HCT116 (cell line): ENCODE data around the gene ZSCAN26. TPM values are rescaled to one million over a fixed set of nuclear protein-coding genes. Genes with fewer than 3 reads are reported as not detected.

Experiments used
- ATAC-seq: fragments of 200-7000 bp; cut with Tn5 transposase; 2 replicates; pipeline ENCODE4 v1.9.1; 2020; ENCODE audit warnings: mild to moderate bottlenecking, moderate library complexity
- BruUV-seq: library from RNA; stranded (reverse); fragments of 400-500 nt; replicated peaks from 2 replicates; lab custom pipeline; 2021; lab: Mats Ljungman, UMichigan
- CTCF ChIA-PET: fragments of 300-600 bp; sonication (Branson Sonifier 250); formaldehyde crosslinking; loops from one replicate; lab custom pipeline; 2021; ENCODE audit warnings: antibody characterized with exemption; lab: Charles Lee
- POLR2A ChIA-PET: fragments of 300-600, 350-600 bp; sonication (Branson Sonifier 250); formaldehyde crosslinking; loops from one replicate; lab custom pipeline; 2021; ENCODE audit warnings: antibody characterized with exemption; lab: Charles Lee
- RAD21 ChIA-PET, 2 experiments: fragments of 300-600 bp; sonication (Branson Sonifier 250); formaldehyde crosslinking; loops; one replicate each; lab custom pipeline; 2023; ENCODE audit warnings: low total read pairs in 2 of 2; ENCODE audit not compliant: uncharacterized antibody in 2 of 2, unreplicated experiment in 2 of 2, low non-redundant PET in 1 of 2; lab: Charles Lee
- DNase-seq: peaks from one replicate; pipeline ENCODE4 v3.0.0-alpha.2; 2010; ENCODE audit warnings: low read depth, low spot score
- H2AFZ ChIP-seq: fragments of 200-600 bp; shearing (Covaris generic), sonication (generic); 2 replicates; pipeline ENCODE4 v1.6.1; 2017; ENCODE audit warnings: low read depth, mixed run types, mixed read lengths, antibody characterized with exemption, low read length; ENCODE audit not compliant: poor library complexity, severe bottlenecking
- H3K27ac ChIP-seq: 2 replicates; pipeline ENCODE4 v1.5.1; 2012; ENCODE audit warnings: low read depth, low read length
- H3K27me3 ChIP-seq: fragments of 200-600 bp; sonication (generic); 2 replicates; pipeline ENCODE4 v1.6.1; 2016; ENCODE audit warnings: mixed run types, low read length, mixed read lengths; ENCODE audit not compliant: insufficient read depth
- H3K36me3 ChIP-seq, 2 experiments: fragments of 200-500 bp in 1 of 2; fragments of 200-600 bp in 1 of 2; sonication (Bioruptor generic) in 1 of 2; sonication (generic) in 1 of 2; 2 replicates each; pipeline versions ENCODE4 v1.5.1 to v1.6.1; 2014 to 2016; ENCODE audit warnings: low read length in 2 of 2, inconsistent platforms in 1 of 2, mixed read lengths in 1 of 2, mixed run types in 1 of 2; ENCODE audit not compliant: insufficient read depth in 2 of 2, control insufficient read depth in 1 of 2
- H3K4me1 ChIP-seq, 2 experiments: fragments of 200-600 bp in 1 of 2; sonication (generic) in 1 of 2; 2 replicates each; pipeline versions ENCODE4 v1.5.1 to v1.6.1; 2012 to 2017; ENCODE audit warnings: low read length in 2 of 2, inconsistent platforms in 1 of 2, mild to moderate bottlenecking in 1 of 2, mixed read lengths in 1 of 2, mixed run types in 1 of 2, moderate library complexity in 1 of 2; ENCODE audit not compliant: insufficient read depth in 2 of 2, control insufficient read depth in 1 of 2
- H3K4me2 ChIP-seq: fragments of 200-600 bp; sonication (generic); 2 replicates; pipeline ENCODE4 v1.6.1; 2017; ENCODE audit warnings: mixed run types, low read length, mixed read lengths
- H3K4me3 ChIP-seq, 2 experiments: fragments of 200-600 bp in 1 of 2; sonication (generic) in 1 of 2; replicated peaks in 1 of 2; 2 replicates each; pipeline ENCODE4 v1.5.1; 2011 to 2016; ENCODE audit warnings: low read length in 2 of 2, control low read depth in 1 of 2, low read depth in 1 of 2, mild to moderate bottlenecking in 1 of 2, mixed read lengths in 1 of 2, mixed run types in 1 of 2
- H3K79me2 ChIP-seq: fragments of 200-600 bp; sonication (generic); 2 replicates; pipeline ENCODE4 v1.6.1; 2017; ENCODE audit warnings: mild to moderate bottlenecking, mixed run types, low read length, moderate library complexity, mixed read lengths; ENCODE audit not compliant: insufficient read depth
- H3K9ac ChIP-seq: fragments of 200-600 bp; sonication (generic); 2 replicates; pipeline ENCODE4 v1.6.1; 2016; ENCODE audit warnings: low read length, mixed read lengths
- H3K9me2 ChIP-seq: fragments of 200-600 bp; sonication (generic), shearing (Covaris generic); 2 replicates; pipeline ENCODE4 v1.6.1; 2017; ENCODE audit warnings: mixed run types, mild to moderate bottlenecking, moderate library complexity; ENCODE audit not compliant: insufficient read depth
- H3K9me3 ChIP-seq, 2 experiments: fragments of 200-500 bp in 1 of 2; fragments of 200-600 bp in 1 of 2; sonication (Bioruptor generic) in 1 of 2; sonication (generic) in 1 of 2; 2 replicates each; pipeline ENCODE4 v1.6.1; 2014 to 2017; ENCODE audit warnings: low read length in 2 of 2, mixed read lengths in 2 of 2, inconsistent platforms in 1 of 2, low read depth in 1 of 2, mild to moderate bottlenecking in 1 of 2, mixed run types in 1 of 2, moderate library complexity in 1 of 2; ENCODE audit not compliant: control insufficient read depth in 1 of 2, insufficient read depth in 1 of 2
- H4K20me1 ChIP-seq: fragments of 200-600 bp; sonication (generic), shearing (Covaris generic); 2 replicates; pipeline ENCODE4 v1.6.1; 2017; ENCODE audit warnings: mixed run types, mild to moderate bottlenecking, moderate library complexity; ENCODE audit not compliant: insufficient read depth
- CBX3 ChIP-seq: IDR thresholded peaks from 2 replicates; pipeline ENCODE4 v1.6.1; 2012; ENCODE audit warnings: low read depth
- CEBPB ChIP-seq: IDR thresholded peaks from 2 replicates; pipeline ENCODE4 v1.6.1; 2012; ENCODE audit warnings: low read depth
- EGR1 ChIP-seq: IDR thresholded peaks from 2 replicates; pipeline ENCODE4 v1.6.1; 2012; ENCODE audit warnings: low read depth
- FOSL1 ChIP-seq: IDR thresholded peaks from 2 replicates; pipeline ENCODE4 v1.6.1; 2012; ENCODE audit warnings: low read depth
- JUND ChIP-seq: IDR thresholded peaks from 2 replicates; pipeline ENCODE4 v1.6.1; 2012
- POLR2A ChIP-seq: IDR thresholded peaks from 2 replicates; pipeline ENCODE4 v1.7.0; 2011; ENCODE audit warnings: borderline replicate concordance; ENCODE audit not compliant: insufficient read depth, insufficient read length; ENCODE audit errors: extremely low read depth
- POLR2AphosphoS5 ChIP-seq: IDR thresholded peaks from 2 replicates; pipeline ENCODE4 v1.6.1; 2011; ENCODE audit warnings: mild to moderate bottlenecking, low read depth, low read length, moderate library complexity
- SRF ChIP-seq: IDR thresholded peaks from 2 replicates; pipeline ENCODE4 v1.6.1; 2012; ENCODE audit warnings: low read depth
- YY1 ChIP-seq: IDR thresholded peaks from 2 replicates; pipeline ENCODE4 v1.6.1; 2011; ENCODE audit warnings: low read length, low read depth, moderate library complexity, mild to moderate bottlenecking; ENCODE audit not compliant: insufficient replicate concordance; ENCODE audit errors: extremely low read depth
- ZFX ChIP-seq: fragments of 450-650 bp; IDR thresholded peaks from 2 replicates; pipeline ENCODE4 v1.6.1; 2017
- intact Hi-C: fragments of 100-400 bp; cut with micrococcal nuclease; formaldehyde crosslinking; loops from 2 replicates; pipeline ENCODE4 v1.10.0; 2022
- total RNA-seq: library from RNA; stranded (reverse); gene quantifications from one replicate; pipeline ENCODE4 v1.2.1, GENCODE V29; 2021; ENCODE audit not compliant: unreplicated experiment
- TF ChIP-seq, protein P1 (sequence below): IDR thresholded peaks from 2 replicates; pipeline ENCODE4 v1.6.1; 2012; ENCODE audit warnings: low read depth
- TF ChIP-seq, protein P2 (sequence below): IDR thresholded peaks from 2 replicates; pipeline ENCODE4 v1.6.1; 2011; ENCODE audit warnings: mild to moderate bottlenecking, low read length, moderate library complexity; ENCODE audit not compliant: insufficient replicate concordance; ENCODE audit errors: extremely low read depth

The ZSCAN26 gene
- total RNA-seq, 1 experiment from 2014 or later, result 10.3 TPM

DNA sequence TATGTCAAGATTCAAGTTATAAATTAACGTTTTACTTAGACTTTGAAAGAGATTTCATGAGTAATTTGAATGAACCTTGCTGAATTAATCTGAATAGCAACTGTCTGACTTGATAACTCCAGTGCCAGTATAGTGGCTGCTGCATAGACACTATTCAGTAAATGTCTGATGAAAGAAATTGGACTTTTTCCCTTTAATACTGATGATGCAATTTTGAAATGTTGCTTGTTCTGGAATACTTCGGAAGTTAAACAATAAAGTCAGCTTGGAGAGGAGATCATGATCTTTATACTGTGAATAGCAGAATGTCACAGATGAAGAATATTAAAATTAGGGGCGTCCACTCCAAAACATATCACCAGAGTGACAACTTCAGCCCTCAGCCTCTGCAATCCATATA, 10.8 kb downstream of the ZSCAN26 start:
- RAD21 ChIA-PET, result no interaction called here
- Histone ChIP-seq H3K9me2 (no peaks in the 10 kb centered on the region), H3K79me2 (no peaks in the 10 kb centered on the region), H3K9ac (no peak overlapping the region), H4K20me1 (no peaks in the 10 kb centered on the region), H3K36me3 (peaks cover 16 to 20% of the 10 kb centered on the region in 2 experiments; a peak in 2 of 4 replicates), H3K27ac (no peak overlapping the region), H3K4me1 (no peaks in the 10 kb centered on the region), H3K4me2 (no peak overlapping the region), H2AFZ (no peak overlapping the region)
- no TSS peak for BruUV-seq
- POLR2A ChIA-PET, result no interaction called here
- intact Hi-C loops, result no loop called here
- no peak for DNase-seq
- TF ChIP-seq, protein P1, sequence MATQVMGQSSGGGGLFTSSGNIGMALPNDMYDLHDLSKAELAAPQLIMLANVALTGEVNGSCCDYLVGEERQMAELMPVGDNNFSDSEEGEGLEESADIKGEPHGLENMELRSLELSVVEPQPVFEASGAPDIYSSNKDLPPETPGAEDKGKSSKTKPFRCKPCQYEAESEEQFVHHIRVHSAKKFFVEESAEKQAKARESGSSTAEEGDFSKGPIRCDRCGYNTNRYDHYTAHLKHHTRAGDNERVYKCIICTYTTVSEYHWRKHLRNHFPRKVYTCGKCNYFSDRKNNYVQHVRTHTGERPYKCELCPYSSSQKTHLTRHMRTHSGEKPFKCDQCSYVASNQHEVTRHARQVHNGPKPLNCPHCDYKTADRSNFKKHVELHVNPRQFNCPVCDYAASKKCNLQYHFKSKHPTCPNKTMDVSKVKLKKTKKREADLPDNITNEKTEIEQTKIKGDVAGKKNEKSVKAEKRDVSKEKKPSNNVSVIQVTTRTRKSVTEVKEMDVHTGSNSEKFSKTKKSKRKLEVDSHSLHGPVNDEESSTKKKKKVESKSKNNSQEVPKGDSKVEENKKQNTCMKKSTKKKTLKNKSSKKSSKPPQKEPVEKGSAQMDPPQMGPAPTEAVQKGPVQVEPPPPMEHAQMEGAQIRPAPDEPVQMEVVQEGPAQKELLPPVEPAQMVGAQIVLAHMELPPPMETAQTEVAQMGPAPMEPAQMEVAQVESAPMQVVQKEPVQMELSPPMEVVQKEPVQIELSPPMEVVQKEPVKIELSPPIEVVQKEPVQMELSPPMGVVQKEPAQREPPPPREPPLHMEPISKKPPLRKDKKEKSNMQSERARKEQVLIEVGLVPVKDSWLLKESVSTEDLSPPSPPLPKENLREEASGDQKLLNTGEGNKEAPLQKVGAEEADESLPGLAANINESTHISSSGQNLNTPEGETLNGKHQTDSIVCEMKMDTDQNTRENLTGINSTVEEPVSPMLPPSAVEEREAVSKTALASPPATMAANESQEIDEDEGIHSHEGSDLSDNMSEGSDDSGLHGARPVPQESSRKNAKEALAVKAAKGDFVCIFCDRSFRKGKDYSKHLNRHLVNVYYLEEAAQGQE, result no peak
- no peak for TF ChIP-seq YY1
- TF ChIP-seq POLR2AphosphoS5, result no peak
- TF ChIP-seq JUND, result no peak
- no peak for TF ChIP-seq SRF
- TF ChIP-seq ZFX, result no peak
- TF ChIP-seq EGR1, result no peak
- TF ChIP-seq, protein P2, sequence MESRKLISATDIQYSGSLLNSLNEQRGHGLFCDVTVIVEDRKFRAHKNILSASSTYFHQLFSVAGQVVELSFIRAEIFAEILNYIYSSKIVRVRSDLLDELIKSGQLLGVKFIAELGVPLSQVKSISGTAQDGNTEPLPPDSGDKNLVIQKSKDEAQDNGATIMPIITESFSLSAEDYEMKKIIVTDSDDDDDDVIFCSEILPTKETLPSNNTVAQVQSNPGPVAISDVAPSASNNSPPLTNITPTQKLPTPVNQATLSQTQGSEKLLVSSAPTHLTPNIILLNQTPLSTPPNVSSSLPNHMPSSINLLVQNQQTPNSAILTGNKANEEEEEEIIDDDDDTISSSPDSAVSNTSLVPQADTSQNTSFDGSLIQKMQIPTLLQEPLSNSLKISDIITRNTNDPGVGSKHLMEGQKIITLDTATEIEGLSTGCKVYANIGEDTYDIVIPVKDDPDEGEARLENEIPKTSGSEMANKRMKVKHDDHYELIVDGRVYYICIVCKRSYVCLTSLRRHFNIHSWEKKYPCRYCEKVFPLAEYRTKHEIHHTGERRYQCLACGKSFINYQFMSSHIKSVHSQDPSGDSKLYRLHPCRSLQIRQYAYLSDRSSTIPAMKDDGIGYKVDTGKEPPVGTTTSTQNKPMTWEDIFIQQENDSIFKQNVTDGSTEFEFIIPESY, result no peak
- TF ChIP-seq POLR2A, result no peak
- no peak for TF ChIP-seq FOSL1
- no peak for TF ChIP-seq CBX3
- TF ChIP-seq CEBPB, result no peak
- TF ChIP-seq, all 23 proteins: peak for 0
- Histone ChIP-seq H3K27me3 (no peaks in the 10 kb centered on the region), H3K9me3 (no peaks in the 10 kb centered on the region), H3K4me3 (no peak overlapping the region)
- CTCF ChIA-PET, result no interaction called here
- ATAC-seq, result no peak
